Upper lobe of left lung (tissue), 6 donors: ENCODE results near the gene SLC22A12. TPM values are rescaled to one million over a fixed set of nuclear protein-coding genes. Genes with fewer than 3 reads are reported as not detected.
"Not testable (repeated sequence)": the region's sequence is repeated elsewhere in the genome, so short reads cannot be mapped to it uniquely, and the experiment has no call there.

Experiments used
- ATAC-seq, 2 donors: fragments of 200-7000 bp; cut with Tn5 transposase; one replicate each; pipeline ENCODE4 v1.9.1; 2022; ENCODE audit warnings: mild to moderate bottlenecking in 2 of 2, moderate library complexity in 2 of 2; ENCODE audit not compliant: low FRiP score in 2 of 2
- DNase-seq, 2 donors: peaks; one replicate each; pipeline ENCODE4 v3.0.0-alpha.2; 2019 to 2020
- H3K27ac ChIP-seq, 4 donors: fragments of 200-600 bp; sonication (generic); one replicate each; pipeline ENCODE4 v1.5.1; 2016 to 2019
- H3K27me3 ChIP-seq, 4 donors: fragments of 200-600 bp; sonication (generic); one replicate each; pipeline ENCODE4 v1.5.1; 2017 to 2019
- H3K36me3 ChIP-seq, 4 donors: fragments of 200-600 bp; sonication (generic); one replicate each; pipeline ENCODE4 v1.5.1; 2016 to 2019
- H3K4me1 ChIP-seq, 4 donors: fragments of 200-600 bp; sonication (generic); one replicate each; pipeline ENCODE4 v1.5.1; 2018 to 2019
- H3K4me3 ChIP-seq, 4 donors: fragments of 200-600 bp; sonication (generic); one replicate each; pipeline ENCODE4 v1.5.1; 2017 to 2019; ENCODE audit warnings: mild to moderate bottlenecking in 2 of 4, moderate library complexity in 1 of 4
- H3K9me3 ChIP-seq, 4 donors: fragments of 200-600 bp; sonication (generic); one replicate each; pipeline ENCODE4 v1.5.1; 2018 to 2019
- CTCF ChIP-seq, 6 experiments: fragments of 450-650 bp in 4 of 6; fragments of 200-600 bp in 2 of 6; sonication (generic) in 2 of 6; IDR thresholded peaks; one replicate each; pipeline ENCODE4 v1.5.1; 2016 to 2019; ENCODE audit warnings: antibody characterized with exemption in 6 of 6
- EP300 ChIP-seq, 4 donors: sonication (generic); formaldehyde crosslinking; IDR thresholded peaks; one replicate each; pipeline ENCODE4 v1.5.1; 2017; ENCODE audit warnings: antibody characterized with exemption in 4 of 4, control low read depth in 2 of 4
- POLR2A ChIP-seq, 4 donors: fragments of 450-650 bp; IDR thresholded peaks; one replicate each; pipeline ENCODE4 v1.5.1; 2016 to 2017; ENCODE audit warnings: antibody characterized with exemption in 4 of 4, mild to moderate bottlenecking in 2 of 4
- POLR2AphosphoS5 ChIP-seq, 2 donors: sonication (generic); formaldehyde crosslinking; IDR thresholded peaks; one replicate each; pipeline ENCODE4 v1.5.1; 2017; ENCODE audit warnings: antibody characterized with exemption in 2 of 2
- WGBS, 2 donors: methylation state at CpG; one replicate each; pipeline ENCODE4 v1.1.5; 2017 to 2018; 5-methylcytosine and 5-hydroxymethylcytosine counted together
- total RNA-seq, 6 donors: library from RNA; depleted of rRNA in 4 of 6; stranded (reverse); fragments of >200 nt in 4 of 6; gene quantifications; one replicate each; pipeline versions ENCODE4 v1.1.0 to v1.2.1, GENCODE V29; 2016 to 2021
- donor health status: DM: no; HTN: no; CAD: no; lungs with moderate emphysema.
- donor health status: DM: no; HTN: yes; CAD: no; lungs with severe emphysema.

SLC22A12 gene
- total RNA-seq, 6 donors from 2014 or later: not detected

GRCh38 chr11:64559351-64560138 is 31.5 kb upstream of the SLC22A12 start:
- no peaks in the 10 kb centered on the region for H3K9me3 ChIP-seq
- no peaks in the 10 kb centered on the region for H3K27me3 ChIP-seq
- no peak overlapping the region for H3K4me3 ChIP-seq
- 77 to 80% methylated on average over 18 to 19 of the region's 19 CpGs for WGBS, 2 donors
- no peak for ATAC-seq
- DNase-seq: no peak
- no peaks in the 10 kb centered on the region for H3K4me1 ChIP-seq
- H3K27ac ChIP-seq: no peak overlapping the region
- H3K36me3 ChIP-seq: no peaks in the 10 kb centered on the region
- TF ChIP-seq POLR2A (IDR thresholded peaks at IDR 0.05): no peak
- no peak for TF ChIP-seq CTCF (IDR thresholded peaks at IDR 0.05)
- no peak for TF ChIP-seq EP300 (IDR thresholded peaks at IDR 0.05)
- no peak for TF ChIP-seq POLR2AphosphoS5 (IDR thresholded peaks at IDR 0.05)

- no peaks in the 10 kb centered on the region for H3K27me3 ChIP-seq
- no peak for DNase-seq
Observed at GRCh38 chr11:64560139-64560771, 30.8 kb upstream of the SLC22A12 start.

GRCh38 chr11:64560941-64561340 is 30.1 kb upstream of the SLC22A12 start:
- no peak for ATAC-seq
- 79 to 85% methylated on average over 8 to 16 of the region's 16 CpGs for WGBS, 2 donors
- TF ChIP-seq EP300 (IDR thresholded peaks at IDR 0.05) (no peak), POLR2AphosphoS5 (IDR thresholded peaks at IDR 0.05) (no peak), POLR2A (IDR thresholded peaks at IDR 0.05) (no peak), CTCF (IDR thresholded peaks at IDR 0.05) (no peak)
- H3K9me3 ChIP-seq: no peaks in the 10 kb centered on the region
- no peaks in the 10 kb centered on the region for H3K27me3 ChIP-seq
- no peak overlapping the region for H3K4me3 ChIP-seq
- no peak for DNase-seq
- H3K4me1 ChIP-seq: no peaks in the 10 kb centered on the region
- H3K36me3 ChIP-seq: no peaks in the 10 kb centered on the region
- H3K27ac ChIP-seq: no peak overlapping the region

More at GRCh38 chr11:64560139-64560771, 30.8 kb upstream of the SLC22A12 start:
- 70 to 80% methylated on average over 9 to 15 of the region's 15 CpGs for WGBS, 2 donors
- no peak for ATAC-seq
- no peaks in the 10 kb centered on the region for H3K36me3 ChIP-seq
- H3K9me3 ChIP-seq: no peaks in the 10 kb centered on the region
- H3K4me1 ChIP-seq: no peaks in the 10 kb centered on the region
- H3K4me3 ChIP-seq: no peak overlapping the region
- no peak overlapping the region for H3K27ac ChIP-seq
- TF ChIP-seq EP300 (IDR thresholded peaks at IDR 0.05) (no peak), POLR2AphosphoS5 (IDR thresholded peaks at IDR 0.05) (no peak)

GRCh38 chr11:64561429-64561828 is 29.6 kb upstream of the SLC22A12 start:
- not testable (repeated sequence) for ATAC-seq, H3K27me3 ChIP-seq, H3K36me3 ChIP-seq, H3K4me1 ChIP-seq, H3K4me3 ChIP-seq, H3K9me3 ChIP-seq, DNase-seq, H3K27ac ChIP-seq
- 82 to 90% methylated on average over 3 of the region's 3 CpGs for WGBS, 2 donors

GRCh38 chr11:64561984-64562722 is 28.9 kb upstream of the SLC22A12 start:
- Histone ChIP-seq H3K27me3 (no peaks in the 10 kb centered on the region), H3K36me3 (no peaks in the 10 kb centered on the region), H3K27ac (no peak overlapping the region), H3K9me3 (no peaks in the 10 kb centered on the region), H3K4me3 (no peak overlapping the region), H3K4me1 (peaks cover 0 to 6% (median 0%) of the 10 kb centered on the region in 4 donors)
- TF ChIP-seq POLR2AphosphoS5 (IDR thresholded peaks at IDR 0.05) (no peak), CTCF (IDR thresholded peaks at IDR 0.05) (no peak), EP300 (IDR thresholded peaks at IDR 0.05) (no peak), POLR2A (IDR thresholded peaks at IDR 0.05) (no peak)
- ATAC-seq (no peak), DNase-seq (no peak)
- 68 to 91% methylated on average over 3 to 25 of the region's 29 CpGs for whole genome bisulfite sequencing, 2 donors
